Mesenchymal stem cell (in vitro differentiated cells and primary cell): Measurements from ENCODE around the gene KAT14.
"Not testable (repeated sequence)": the region's sequence is repeated elsewhere in the genome, so short reads cannot be mapped to it uniquely, and the experiment has no call there.

ENCODE experiments used
- DNase-seq: peaks from one replicate; pipeline ENCODE4 v3.0.0-alpha.2; 2013
- H2AFZ ChIP-seq: one replicate; pipeline ENCODE4 v1.6.1; 2013; ENCODE audit warnings: low read depth, mild to moderate bottlenecking, control low read depth, inconsistent platforms, low read length, moderate library complexity
- H2AK5ac ChIP-seq: 2 replicates; pipeline ENCODE4 v1.6.1; 2013; ENCODE audit warnings: low read length, moderate library complexity, mild to moderate bottlenecking, inconsistent platforms; ENCODE audit not compliant: severe bottlenecking
- H2BK120ac ChIP-seq: one replicate; pipeline ENCODE4 v1.6.1; 2013; ENCODE audit warnings: low read depth, mild to moderate bottlenecking, inconsistent platforms, low read length, moderate library complexity
- H2BK12ac ChIP-seq, 2 experiments: one replicate each; pipeline ENCODE4 v1.6.1; 2013; ENCODE audit warnings: inconsistent platforms in 2 of 2, low read length in 2 of 2, mild to moderate bottlenecking in 2 of 2, moderate library complexity in 2 of 2, control low read depth in 1 of 2
- H2BK15ac ChIP-seq: one replicate; pipeline ENCODE4 v1.6.1; 2013; ENCODE audit warnings: mild to moderate bottlenecking, low read depth, inconsistent platforms; ENCODE audit not compliant: poor library complexity, severe bottlenecking
- H2BK5ac ChIP-seq: 2 replicates; pipeline ENCODE4 v1.6.1; 2013; ENCODE audit warnings: low read depth, mild to moderate bottlenecking, low read length, control low read depth, inconsistent platforms; ENCODE audit not compliant: poor library complexity, severe bottlenecking
- H3K14ac ChIP-seq, 2 experiments: one replicate each; pipeline ENCODE4 v1.6.1; 2013; ENCODE audit warnings: inconsistent platforms in 2 of 2, low read length in 2 of 2, control low read depth in 1 of 2, mild to moderate bottlenecking in 1 of 2, moderate library complexity in 1 of 2
- H3K18ac ChIP-seq, 2 experiments: one replicate each; pipeline ENCODE4 v1.6.1; 2013; ENCODE audit warnings: inconsistent platforms in 2 of 2, low read length in 2 of 2, control low read depth in 1 of 2, low read depth in 1 of 2, mild to moderate bottlenecking in 1 of 2
- H3K23ac ChIP-seq, 2 experiments: one replicate each; pipeline ENCODE4 v1.6.1; 2013; ENCODE audit warnings: inconsistent platforms in 2 of 2, low read length in 2 of 2, mild to moderate bottlenecking in 2 of 2, moderate library complexity in 2 of 2, control low read depth in 1 of 2
- H3K27ac ChIP-seq: 2 replicates; pipeline ENCODE4 v1.5.1; 2013; ENCODE audit warnings: mild to moderate bottlenecking, moderate library complexity, low read length, control low read depth, inconsistent platforms; ENCODE audit not compliant: poor library complexity, severe bottlenecking
- H3K27me3 ChIP-seq, 2 experiments: 2 replicates each; pipeline versions ENCODE4 v1.6.1 to v1.7.0; 2013; ENCODE audit warnings: low read length in 2 of 2, mild to moderate bottlenecking in 2 of 2, moderate library complexity in 2 of 2, control low read depth in 1 of 2, inconsistent platforms in 1 of 2; ENCODE audit not compliant: control insufficient read depth in 1 of 2, insufficient read depth in 1 of 2
- H3K36me3 ChIP-seq, 2 experiments: 2 replicates each; pipeline versions ENCODE4 v1.6.1 to v1.7.0; 2013; ENCODE audit warnings: low read length in 2 of 2, control low read depth in 1 of 2, inconsistent platforms in 1 of 2, low read depth in 1 of 2, mild to moderate bottlenecking in 1 of 2; ENCODE audit not compliant: insufficient read depth in 2 of 2, control insufficient read depth in 1 of 2
- H3K4ac ChIP-seq, 2 experiments: one replicate each; pipeline ENCODE4 v1.6.1; 2013; ENCODE audit warnings: inconsistent platforms in 2 of 2, low read length in 2 of 2, mild to moderate bottlenecking in 2 of 2, moderate library complexity in 2 of 2, control low read depth in 1 of 2, low read depth in 1 of 2
- H3K4me1 ChIP-seq: 2 replicates; pipeline ENCODE4 v1.6.1; 2013; ENCODE audit warnings: low read depth, low read length, control low read depth; ENCODE audit not compliant: control insufficient read depth, insufficient read depth
- H3K4me2 ChIP-seq: 2 replicates; pipeline ENCODE4 v1.6.1; 2013; ENCODE audit warnings: low read length, mild to moderate bottlenecking, inconsistent platforms; ENCODE audit not compliant: poor library complexity, severe bottlenecking
- H3K4me3 ChIP-seq, 2 experiments: 2 replicates each; pipeline versions ENCODE4 v1.5.1 to v1.7.0; 2013; ENCODE audit warnings: low read length in 2 of 2, mild to moderate bottlenecking in 2 of 2, control low read depth in 1 of 2, low read depth in 1 of 2; ENCODE audit not compliant: insufficient read depth in 1 of 2
- H3K79me1 ChIP-seq: replicated peaks from 2 replicates; pipeline ENCODE4 v1.6.1; 2013; ENCODE audit warnings: mild to moderate bottlenecking, control low read depth, low read length, inconsistent platforms; ENCODE audit not compliant: poor library complexity, severe bottlenecking
- H3K9ac ChIP-seq: 2 replicates; pipeline ENCODE4 v1.7.0; 2013; ENCODE audit warnings: mild to moderate bottlenecking, low read length, moderate library complexity
- H3K9me3 ChIP-seq: 2 replicates; pipeline ENCODE4 v1.7.0; 2013; ENCODE audit warnings: mild to moderate bottlenecking, low read length; ENCODE audit not compliant: control insufficient read depth
- H4K8ac ChIP-seq: one replicate; pipeline ENCODE4 v1.6.1; 2013; ENCODE audit warnings: inconsistent platforms, mild to moderate bottlenecking, low read length, moderate library complexity
- H4K91ac ChIP-seq: one replicate; pipeline ENCODE4 v1.6.1; 2013; ENCODE audit warnings: mild to moderate bottlenecking, low read length, inconsistent platforms
- WGBS: methylation state at CpG from one replicate; pipeline ENCODE4 v1.1.7; 2013; ENCODE audit warnings: mixed read lengths; 5-methylcytosine and 5-hydroxymethylcytosine counted together

KAT14 gene

DNA sequence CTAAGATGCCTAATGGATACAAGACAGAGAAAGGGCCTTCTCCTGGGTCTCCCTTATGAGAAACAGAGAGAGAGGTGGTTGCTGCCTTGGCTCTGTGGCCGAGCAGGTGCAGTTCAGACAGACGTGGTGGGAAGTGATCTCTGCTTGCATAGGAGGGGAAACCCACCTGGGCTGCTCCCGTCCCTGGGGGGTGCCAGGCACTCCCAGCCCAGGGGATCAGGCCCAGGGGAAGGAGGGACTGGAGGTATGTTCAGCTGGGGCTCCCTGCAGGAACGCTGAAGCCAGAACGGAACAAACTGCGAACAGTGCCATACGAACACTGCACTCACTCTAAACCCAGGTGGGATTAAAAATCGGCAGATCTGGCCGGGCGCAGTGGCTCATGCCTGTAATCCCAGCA is 44.3 kb upstream of the KAT14 start:
- Histone ChIP-seq H3K27me3 (peaks cover 6 to 25% of the 10 kb centered on the region in 2 experiments), H3K9me3 (no peaks in the 10 kb centered on the region), H3K36me3 (no peaks in the 10 kb centered on the region), H3K14ac (no peak overlapping the region), H3K27ac (no peak overlapping the region), H2BK15ac (no peak overlapping the region), H4K8ac (no peak overlapping the region), H2BK120ac (no peak overlapping the region), H2AK5ac (no peak overlapping the region), H4K91ac (no peak overlapping the region), H3K79me1 (no peaks in the 10 kb centered on the region), H3K9ac (no peak overlapping the region), H2BK5ac (no peak overlapping the region), H3K4ac (no peak overlapping the region), H2BK12ac (no peak overlapping the region), H3K4me2 (no peak overlapping the region), H3K23ac (no peak overlapping the region), H3K18ac (no peak overlapping the region), H3K4me1 (no peaks in the 10 kb centered on the region), H3K4me3 (no peak overlapping the region), H2AFZ (no peak overlapping the region)
- DNase-seq = no peak
- WGBS = 82% methylated on average over 10 of the region's 10 CpGs

DNA sequence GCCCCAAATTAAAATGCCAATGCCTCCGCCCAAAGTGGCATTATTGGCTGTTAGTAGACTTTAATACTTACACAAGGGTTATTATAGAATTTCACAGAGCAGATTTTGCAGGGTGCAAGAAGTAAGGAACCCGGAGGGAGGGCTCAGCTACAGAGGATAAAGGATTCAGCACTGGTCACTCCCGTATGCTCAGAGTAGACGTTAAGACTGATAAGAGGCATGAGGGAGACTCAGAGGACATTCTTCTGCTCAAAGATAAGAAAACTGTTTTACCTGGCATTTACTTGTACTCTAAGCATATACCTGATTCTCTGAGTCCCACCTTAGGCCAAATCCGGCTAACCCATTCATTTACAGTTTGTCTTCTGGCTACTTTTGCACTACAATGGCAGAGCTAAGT is 43.5 kb upstream of the KAT14 start:
- H2BK5ac ChIP-seq = no peak overlapping the region
- DNase-seq = no peak
- H3K18ac ChIP-seq = no peak overlapping the region
- no peak overlapping the region for H4K8ac ChIP-seq
- no peak overlapping the region for H3K4ac ChIP-seq
- H4K91ac ChIP-seq = no peak overlapping the region
- H2BK120ac ChIP-seq = no peak overlapping the region
- no peak overlapping the region for H3K4me3 ChIP-seq
- H3K23ac ChIP-seq = no peak overlapping the region
- H3K27me3 ChIP-seq = peaks cover 6 to 25% of the 10 kb centered on the region in 2 experiments
- no peak overlapping the region for H2AK5ac ChIP-seq
- H3K14ac ChIP-seq = no peak overlapping the region
- 63% methylated on average over 4 of the region's 5 CpGs for WGBS
- no peak overlapping the region for H3K4me2 ChIP-seq
- H2BK12ac ChIP-seq = no peak overlapping the region
- no peak overlapping the region for H2AFZ ChIP-seq
- no peak overlapping the region for H3K27ac ChIP-seq
- no peak overlapping the region for H2BK15ac ChIP-seq
- no peak overlapping the region for H3K9ac ChIP-seq
- no peaks in the 10 kb centered on the region for H3K4me1 ChIP-seq
- no peaks in the 10 kb centered on the region for H3K36me3 ChIP-seq
- no peaks in the 10 kb centered on the region for H3K9me3 ChIP-seq
- H3K79me1 ChIP-seq = no peaks in the 10 kb centered on the region

DNA sequence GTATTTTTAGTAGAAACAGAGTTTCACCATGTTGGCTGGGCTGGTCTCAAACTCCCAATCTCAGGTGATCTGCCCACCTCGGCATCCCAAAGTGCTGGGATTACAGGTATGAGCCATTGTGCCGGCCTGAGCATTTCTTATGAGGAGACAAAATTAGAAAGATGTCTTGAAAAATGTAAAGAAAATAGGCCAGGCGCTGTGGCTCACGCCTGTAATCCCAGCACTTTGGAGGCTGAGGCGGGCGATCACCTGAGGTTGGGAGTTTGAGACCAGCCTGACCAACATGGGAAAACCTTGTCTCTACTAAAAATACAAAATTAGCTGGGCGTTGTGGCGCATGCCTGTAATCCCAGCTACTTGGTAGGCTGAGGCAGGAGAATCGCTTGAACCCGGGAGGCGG is 37.1 kb upstream of the KAT14 start:
- not testable (repeated sequence) for H3K4ac ChIP-seq, H3K14ac ChIP-seq, H3K9me3 ChIP-seq, H2AFZ ChIP-seq, H2AK5ac ChIP-seq, H3K4me2 ChIP-seq, H3K4me1 ChIP-seq, DNase-seq, H3K4me3 ChIP-seq, H4K91ac ChIP-seq, H3K36me3 ChIP-seq, H3K18ac ChIP-seq, H2BK120ac ChIP-seq, H4K8ac ChIP-seq, H2BK5ac ChIP-seq, H2BK15ac ChIP-seq, H3K9ac ChIP-seq, H3K23ac ChIP-seq, H2BK12ac ChIP-seq, H3K27ac ChIP-seq, H3K79me1 ChIP-seq
- 90% methylated on average over 11 of the region's 11 CpGs for WGBS
- H3K27me3 ChIP-seq = peaks cover 8 to 17% of the 10 kb centered on the region in 2 experiments

DNA sequence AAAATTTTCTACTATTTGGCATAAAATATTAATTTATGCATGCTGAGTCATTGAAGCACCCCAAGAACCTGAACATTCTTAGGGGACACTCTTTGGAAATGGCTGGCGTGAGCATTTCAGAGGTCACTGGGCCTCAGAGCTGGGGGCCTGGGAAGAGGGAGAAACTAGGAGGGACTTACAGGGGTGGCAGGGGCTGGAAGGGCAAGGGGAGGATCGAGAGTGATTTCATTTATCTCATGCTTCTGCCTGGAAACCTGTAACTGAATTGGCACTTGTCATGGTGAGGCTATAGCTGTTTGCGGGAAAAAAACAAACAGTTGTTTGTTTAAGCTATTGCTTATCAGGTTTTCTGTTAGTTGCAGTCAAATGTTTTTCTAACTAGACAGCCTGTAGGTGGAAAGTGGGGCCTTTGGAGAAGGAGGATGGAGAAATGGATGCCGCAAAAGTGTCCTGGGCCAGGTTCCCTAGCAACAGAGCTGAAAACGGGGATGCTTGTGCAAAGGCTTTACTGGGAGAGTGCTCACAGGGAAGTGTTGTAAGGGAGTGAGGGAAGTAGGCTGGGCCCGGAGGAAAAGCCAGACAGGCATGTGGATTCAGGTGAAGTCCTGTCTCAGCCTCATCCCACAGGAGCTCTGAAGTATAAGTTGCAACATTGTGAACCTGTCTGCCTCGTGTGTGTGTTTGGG is 36.4 kb upstream of the KAT14 start:
- H3K36me3 ChIP-seq = no peaks in the 10 kb centered on the region
- 27% methylated on average over 7 of the region's 7 CpGs for WGBS

More for the DNA sequence above, 36.4 kb upstream of the KAT14 start:
- H3K79me1 ChIP-seq = no peaks in the 10 kb centered on the region
- H3K14ac ChIP-seq = no peak overlapping the region
- H3K23ac ChIP-seq = no peak overlapping the region
- DNase-seq = no peak
- no peak overlapping the region for H2BK120ac ChIP-seq
- no peaks in the 10 kb centered on the region for H3K9me3 ChIP-seq
- H3K27ac ChIP-seq = no peak overlapping the region
- H3K18ac ChIP-seq = no peak overlapping the region
- H3K4me3 ChIP-seq = no peak overlapping the region
- no peak overlapping the region for H3K9ac ChIP-seq
- no peak overlapping the region for H2AK5ac ChIP-seq
- no peaks in the 10 kb centered on the region for H3K4me1 ChIP-seq
- H2BK12ac ChIP-seq = no peak overlapping the region
- no peak overlapping the region for H4K8ac ChIP-seq
- no peak overlapping the region for H2BK15ac ChIP-seq
- H3K4me2 ChIP-seq = no peak overlapping the region
- no peak overlapping the region for H2BK5ac ChIP-seq
- no peak overlapping the region for H3K4ac ChIP-seq
- peaks cover 8 to 16% of the 10 kb centered on the region in 2 experiments for H3K27me3 ChIP-seq
- no peak overlapping the region for H4K91ac ChIP-seq
- no peak overlapping the region for H2AFZ ChIP-seq
